ENCODE results near the gene EML2. TPM values are rescaled to one million over a fixed set of nuclear protein-coding genes. Genes with fewer than 3 reads are reported as not detected.
"Not testable (repeated sequence)": the region's sequence is repeated elsewhere in the genome, so short reads cannot be mapped to it uniquely, and the experiment has no call there.

Gene EML2
- total RNA-seq, 1 experiment from 2014 or later, result 5.8 TPM

DNA sequence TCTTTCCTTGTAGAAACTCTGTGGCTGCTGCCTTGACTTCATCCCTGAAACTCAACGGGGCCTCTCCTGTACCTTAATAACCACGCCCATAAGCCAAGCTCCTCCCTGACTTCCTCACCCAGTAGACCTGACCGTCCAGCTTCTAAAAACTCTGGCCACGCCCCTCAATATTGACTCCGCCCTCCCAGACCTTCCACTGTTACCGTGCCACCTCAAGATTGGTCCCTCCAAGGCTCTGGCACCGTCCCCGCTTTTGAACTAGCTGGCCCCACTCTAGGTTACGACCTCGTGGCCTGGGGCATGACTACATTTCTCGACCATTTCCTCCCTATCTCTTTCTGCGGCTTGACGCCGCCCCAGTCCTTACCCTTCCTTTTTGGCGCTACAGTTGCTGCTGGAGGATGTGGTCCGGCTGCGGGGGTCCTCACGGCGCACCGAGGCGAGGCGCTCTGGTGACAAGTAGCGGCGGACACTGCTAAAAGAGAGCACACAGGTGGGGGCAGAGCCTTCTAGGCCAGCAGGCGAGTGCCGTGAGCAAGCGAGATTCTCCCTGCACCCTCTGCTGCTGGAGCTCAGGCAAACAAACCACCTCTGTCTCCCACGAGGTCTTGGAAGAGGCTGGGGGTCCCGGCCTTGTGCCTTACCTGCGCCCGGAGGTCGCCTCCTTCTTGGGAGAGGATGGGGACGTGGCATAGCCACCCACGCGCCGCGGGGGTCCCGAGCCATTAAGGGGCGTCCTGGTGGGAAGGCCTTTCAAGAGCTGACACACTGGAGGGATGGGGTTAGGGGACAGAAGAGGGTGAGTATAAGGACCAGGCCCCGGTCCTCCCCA, 2.3 kb upstream of the EML2 start:
- Histone ChIP-seq H3K9me3 (replicated peaks) (no peaks in the 10 kb centered on the region), H3K4me1 (peaks cover 10% of the 10 kb centered on the region; the same call in 1 of the 2 replicates), H3K27ac (no peak overlapping the region), H3K27me3 (no peaks in the 10 kb centered on the region), H3K4me3 (peak overlapping the region; percentile 48), H3K36me3 (no peaks in the 10 kb centered on the region)
- DNase-seq, result peak; percentile 88 to 93

DNA sequence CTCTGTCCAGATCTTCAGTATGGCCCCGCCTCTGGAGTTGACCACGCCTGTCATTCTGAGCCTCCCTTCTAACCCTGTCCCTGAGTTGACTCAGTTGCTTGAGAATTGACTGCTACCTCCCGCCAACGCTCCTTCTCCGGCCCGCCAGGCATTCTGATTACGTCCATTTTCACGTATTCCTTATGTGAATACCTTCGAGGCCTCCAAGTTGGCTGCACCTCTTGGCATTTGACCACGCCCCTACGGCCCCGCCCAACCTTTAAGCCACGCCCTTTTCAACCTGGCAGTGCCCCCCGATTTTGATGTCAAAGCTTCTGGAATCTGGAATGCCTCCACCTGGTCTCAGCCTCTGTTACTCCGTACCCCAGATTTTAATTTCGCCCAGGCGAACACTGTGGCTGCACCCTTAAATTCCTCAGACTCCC, 1.7 kb upstream of the EML2 start:
- no peaks in the 10 kb centered on the region for H3K9me3 ChIP-seq (replicated peaks)
- DNase-seq, result no peak
- H3K4me3 ChIP-seq, result peak overlapping the region; percentile 48
- H3K4me1 ChIP-seq, result peaks cover 10% of the 10 kb centered on the region; the same call in 1 of the 2 replicates
- no peaks in the 10 kb centered on the region for H3K36me3 ChIP-seq
- no peak overlapping the region for H3K27ac ChIP-seq
- H3K27me3 ChIP-seq, result no peaks in the 10 kb centered on the region

DNA sequence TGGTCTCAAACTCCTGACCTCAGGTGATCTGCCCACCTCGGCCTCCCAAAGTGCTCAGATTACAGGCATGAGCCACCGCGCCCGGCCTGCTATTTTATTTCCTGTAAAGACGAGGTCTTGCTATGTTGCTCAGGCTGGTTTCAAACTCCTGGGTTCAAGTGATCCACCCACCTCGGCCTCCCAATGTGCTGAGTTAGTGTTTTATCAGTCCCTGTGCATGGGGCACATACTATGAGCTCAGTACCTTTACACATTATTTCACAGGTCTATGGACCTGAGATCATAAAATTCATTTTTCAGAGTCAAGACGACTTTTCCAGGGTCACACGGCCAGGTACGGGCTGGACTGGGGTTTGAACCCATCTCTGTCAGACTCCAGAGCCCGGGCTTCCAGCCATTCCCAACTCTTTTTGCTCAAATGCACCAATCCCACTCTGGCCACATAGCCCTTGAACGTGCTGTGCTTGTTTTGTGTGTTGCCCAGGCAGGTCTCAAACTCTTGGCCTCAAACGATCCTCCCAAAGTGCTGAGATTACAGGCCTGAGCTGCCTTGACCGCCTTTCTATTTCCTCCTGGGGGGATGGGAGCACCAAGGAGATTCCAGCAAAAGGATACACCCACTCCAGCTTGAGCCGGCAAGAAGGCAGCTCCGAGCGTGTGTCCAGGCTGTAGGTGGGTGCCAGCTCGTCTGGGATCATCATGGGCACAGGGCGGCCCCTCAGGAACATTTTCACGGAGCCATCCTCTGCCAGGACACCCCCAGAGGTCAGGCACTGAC, 1.1 kb downstream of the EML2 start:
- Histone ChIP-seq H3K27me3 (no peaks in the 10 kb centered on the region), H3K36me3 (no peaks in the 10 kb centered on the region), H3K4me3 (peak overlapping the region; percentile 61), H3K4me1 (peaks cover 4% of the 10 kb centered on the region; the same call in 1 of the 2 replicates), H3K27ac (no peak overlapping the region), H3K9me3 (replicated peaks) (no peaks in the 10 kb centered on the region)
- no peak for DNase-seq

DNA sequence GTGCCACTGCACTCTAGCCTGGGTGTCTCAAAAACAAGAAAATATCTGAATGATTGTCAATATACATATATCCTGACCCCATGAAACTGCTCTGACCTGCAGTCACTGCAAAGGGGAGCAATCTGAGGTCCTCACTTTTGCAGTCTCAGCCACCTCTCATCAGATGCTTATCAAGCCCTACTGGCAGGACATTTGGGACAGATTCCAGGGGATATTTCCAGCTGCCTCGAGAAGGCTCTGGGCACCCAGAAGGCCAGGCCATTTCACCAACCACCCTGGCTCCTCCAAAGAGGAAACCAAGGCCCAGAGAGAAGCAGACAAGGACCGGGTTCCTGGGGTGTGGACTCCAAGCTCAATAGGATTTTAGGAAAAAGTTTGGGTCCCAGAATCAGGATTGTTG, 2.3 kb downstream of the EML2 start:
- H3K27ac ChIP-seq, result no peak overlapping the region

DNA sequence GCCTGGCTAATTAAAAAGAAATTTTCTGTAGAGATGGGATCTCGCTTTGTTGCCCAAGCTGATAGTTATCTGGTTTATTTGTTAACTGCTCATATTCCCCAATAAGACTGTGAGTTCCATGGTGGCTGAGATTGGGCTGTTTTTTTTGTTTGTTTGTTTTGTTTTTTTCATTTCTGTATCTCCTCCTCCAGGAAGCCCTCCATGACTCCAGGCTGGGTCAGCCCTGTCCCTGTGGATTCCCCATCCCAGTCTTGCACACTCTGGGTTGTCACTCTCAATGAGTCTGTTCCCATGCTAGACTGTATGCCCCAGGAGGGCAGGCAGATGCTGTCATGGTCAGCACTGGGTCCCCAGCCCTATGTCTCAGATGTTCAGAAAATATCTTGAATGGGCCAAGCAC, 2.9 kb downstream of the EML2 start:
- Histone ChIP-seq H3K9me3 (replicated peaks) (no peaks in the 10 kb centered on the region), H3K4me3 (no peak overlapping the region), H3K36me3 (no peaks in the 10 kb centered on the region), H3K27ac (no peak overlapping the region), H3K4me1 (peaks cover 2% of the 10 kb centered on the region; the same call in 1 of the 2 replicates), H3K27me3 (no peaks in the 10 kb centered on the region)
- DNase-seq, result no peak

More for the DNA sequence above, 2.3 kb downstream of the EML2 start:
- Histone ChIP-seq H3K4me3 (no peak overlapping the region), H3K27me3 (no peaks in the 10 kb centered on the region), H3K9me3 (replicated peaks) (no peaks in the 10 kb centered on the region), H3K4me1 (peaks cover 2% of the 10 kb centered on the region; the same call in 1 of the 2 replicates), H3K36me3 (no peaks in the 10 kb centered on the region)
- DNase-seq, result no peak

DNA sequence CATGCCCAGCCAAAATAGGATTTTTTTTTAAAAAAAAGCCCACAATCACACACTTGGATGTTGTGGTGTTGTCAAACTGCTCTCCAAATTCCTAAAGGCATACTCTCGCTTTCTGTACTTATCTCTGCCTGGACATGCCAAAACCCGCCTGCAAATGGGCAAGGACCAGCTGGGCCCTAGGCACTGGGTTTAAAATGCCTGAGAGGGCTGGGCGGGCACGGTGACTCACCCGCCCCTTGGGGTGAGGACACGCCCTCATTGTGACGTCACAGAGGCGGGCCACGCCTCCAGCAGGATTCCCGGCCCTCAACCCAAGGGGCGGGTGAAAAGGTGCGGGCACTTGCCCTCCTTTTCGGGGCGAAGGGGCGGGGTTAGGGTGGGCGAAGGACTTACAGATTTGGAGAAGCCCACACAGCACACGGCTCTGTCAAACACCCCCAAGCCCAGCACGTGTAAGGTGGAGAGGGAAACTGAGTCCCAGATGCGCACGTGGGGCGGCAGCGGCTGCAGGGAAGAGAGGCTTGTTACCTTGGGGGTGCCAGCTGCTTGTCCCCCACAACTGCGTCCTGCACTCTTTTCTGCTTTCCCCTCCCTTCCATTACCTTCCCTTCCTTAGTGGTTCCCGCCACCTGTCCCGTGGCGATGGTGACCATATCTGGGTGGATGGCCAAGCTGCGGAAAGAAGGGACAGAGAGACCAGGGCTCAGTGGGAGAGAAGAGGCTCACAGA, 6.6 kb downstream of the EML2 start:
- Histone ChIP-seq H3K27ac (no peak overlapping the region), H3K27me3 (no peaks in the 10 kb centered on the region), H3K9me3 (replicated peaks) (no peaks in the 10 kb centered on the region), H3K36me3 (no peaks in the 10 kb centered on the region), H3K4me3 (no peak overlapping the region), H3K4me1 (peaks cover 8% of the 10 kb centered on the region; the same call in 1 of the 2 replicates)
- DNase-seq, result peak; percentile 88 to 89

DNA sequence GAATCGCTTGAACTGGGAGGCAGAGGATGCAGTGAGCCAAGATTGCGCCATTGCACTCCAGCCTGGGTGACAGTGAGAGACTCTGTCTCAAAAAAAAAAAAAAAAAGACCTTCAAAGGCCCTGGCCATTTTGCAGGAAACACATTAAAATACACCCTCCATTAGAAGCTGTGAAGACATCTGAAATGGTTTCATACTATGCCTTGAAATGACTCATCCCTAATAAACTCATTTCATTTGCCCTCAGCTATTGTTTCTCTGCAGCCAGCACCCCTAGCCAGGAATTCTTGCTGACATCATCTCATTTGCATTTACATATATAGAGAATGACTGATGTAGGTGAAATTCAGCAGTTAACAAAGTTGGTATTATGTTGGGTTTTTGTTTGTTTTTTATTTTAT, 8.7 kb downstream of the EML2 start:
- no peak overlapping the region for H3K4me3 ChIP-seq
- no peaks in the 10 kb centered on the region for H3K9me3 ChIP-seq (replicated peaks)
- no peak overlapping the region for H3K27ac ChIP-seq
- no peak for DNase-seq
- no peaks in the 10 kb centered on the region for H3K36me3 ChIP-seq
- H3K27me3 ChIP-seq, result no peaks in the 10 kb centered on the region
- peaks cover 8% of the 10 kb centered on the region; the same call in 1 of the 2 replicates for H3K4me1 ChIP-seq

DNA sequence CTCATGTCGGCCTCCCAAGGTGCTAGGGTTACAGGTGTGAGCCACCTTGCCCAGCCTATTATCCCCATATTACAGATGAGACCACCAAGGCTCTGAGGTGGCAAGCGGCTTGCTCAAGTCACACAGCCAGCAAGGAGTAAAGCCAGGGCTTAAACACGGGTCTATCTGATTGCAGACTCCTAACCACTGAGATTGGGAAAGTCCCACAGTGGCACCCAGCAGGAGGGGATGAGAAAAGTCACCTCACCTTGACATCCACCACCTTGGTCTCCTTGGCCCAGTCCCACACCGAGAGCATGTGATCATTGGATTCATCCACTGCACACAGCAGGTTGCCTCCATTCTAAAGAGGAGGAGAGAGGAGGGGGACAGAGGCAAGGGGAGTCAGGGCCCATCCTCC, 9.5 kb downstream of the EML2 start:
- DNase-seq, result no peak
- no peaks in the 10 kb centered on the region for H3K27me3 ChIP-seq
- no peaks in the 10 kb centered on the region for H3K36me3 ChIP-seq
- no peak overlapping the region for H3K27ac ChIP-seq
- no peaks in the 10 kb centered on the region for H3K9me3 ChIP-seq (replicated peaks)
- H3K4me3 ChIP-seq, result no peak overlapping the region
- H3K4me1 ChIP-seq, result peaks cover 8% of the 10 kb centered on the region; the same call in 1 of the 2 replicates

DNA sequence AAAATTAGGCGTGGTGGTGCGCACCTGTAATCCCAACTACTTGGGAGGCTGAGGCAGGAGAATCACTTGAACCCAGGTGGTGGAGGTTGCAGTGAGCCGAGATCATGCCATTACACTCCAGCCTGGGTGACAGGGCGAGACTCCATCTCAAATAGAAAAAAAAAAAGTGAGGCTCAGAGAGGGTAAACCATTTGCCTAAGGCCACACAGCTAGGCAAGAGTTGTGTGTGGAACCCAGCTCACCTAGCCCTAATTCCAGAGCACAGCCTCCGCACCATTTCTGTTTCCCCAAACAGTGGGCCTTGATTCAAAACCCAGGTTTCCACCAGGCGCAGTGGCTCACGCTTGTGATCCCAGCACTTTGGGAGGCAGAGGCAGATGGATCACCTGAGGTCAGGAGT, 11.0 kb downstream of the EML2 start:
- H3K27me3 ChIP-seq; H3K36me3 ChIP-seq; H3K4me1 ChIP-seq; H3K27ac ChIP-seq; H3K9me3 ChIP-seq (replicated peaks); H3K4me3 ChIP-seq; DNase-seq: not testable (repeated sequence)

DNA sequence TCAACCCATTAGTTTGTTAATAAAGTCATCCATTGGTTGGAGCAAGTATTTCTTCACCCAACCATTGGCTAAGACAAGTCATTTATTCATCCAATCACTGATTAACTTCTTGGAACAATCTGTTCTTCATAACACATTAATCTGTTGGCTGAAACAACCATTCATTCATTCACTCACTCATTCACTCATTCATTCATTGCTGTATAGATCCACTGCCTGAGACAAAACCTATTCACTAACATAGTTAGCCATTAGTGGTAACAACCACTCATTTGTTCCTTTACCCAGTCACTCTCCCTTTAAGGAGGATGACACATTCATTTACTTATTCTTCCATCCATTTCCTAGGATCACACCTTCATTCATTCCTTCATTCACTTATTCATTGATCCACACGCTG, 15.2 kb downstream of the EML2 start:
- Histone ChIP-seq H3K27me3 (no peaks in the 10 kb centered on the region), H3K36me3 (no peaks in the 10 kb centered on the region), H3K27ac (no peak overlapping the region), H3K4me1 (no peaks in the 10 kb centered on the region), H3K4me3 (no peak overlapping the region), H3K9me3 (replicated peaks) (no peaks in the 10 kb centered on the region)
- no peak for DNase-seq

DNA sequence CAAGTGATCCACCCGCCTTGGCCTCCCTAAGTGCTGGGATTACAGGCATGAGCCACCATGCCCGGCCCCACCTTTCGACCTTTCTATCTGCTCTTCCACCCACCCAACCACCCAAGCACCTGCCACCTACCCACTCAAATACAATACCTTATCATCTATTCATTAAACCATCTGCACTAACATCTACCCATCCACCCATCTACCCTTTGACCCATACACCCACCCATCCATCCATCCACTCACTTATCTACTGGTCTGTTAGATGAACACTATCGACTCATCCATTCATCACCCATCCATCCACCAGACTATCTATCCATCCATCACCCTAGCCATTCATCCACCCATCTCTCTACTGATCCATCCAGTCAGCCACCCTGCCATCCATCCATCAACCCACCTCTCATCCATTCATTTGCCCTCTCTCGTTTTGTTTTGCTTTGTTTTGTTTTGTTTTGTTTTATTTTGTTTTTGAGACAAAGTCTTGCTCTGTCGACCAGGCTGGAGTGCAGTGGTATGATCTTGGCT, 17.2 kb downstream of the EML2 start:
- no peaks in the 10 kb centered on the region for H3K27me3 ChIP-seq
- H3K36me3 ChIP-seq, result no peaks in the 10 kb centered on the region
- H3K9me3 ChIP-seq (replicated peaks), result no peaks in the 10 kb centered on the region
- no peak overlapping the region for H3K4me3 ChIP-seq
- no peak overlapping the region for H3K27ac ChIP-seq
- DNase-seq, result no peak
- no peaks in the 10 kb centered on the region for H3K4me1 ChIP-seq

DNA sequence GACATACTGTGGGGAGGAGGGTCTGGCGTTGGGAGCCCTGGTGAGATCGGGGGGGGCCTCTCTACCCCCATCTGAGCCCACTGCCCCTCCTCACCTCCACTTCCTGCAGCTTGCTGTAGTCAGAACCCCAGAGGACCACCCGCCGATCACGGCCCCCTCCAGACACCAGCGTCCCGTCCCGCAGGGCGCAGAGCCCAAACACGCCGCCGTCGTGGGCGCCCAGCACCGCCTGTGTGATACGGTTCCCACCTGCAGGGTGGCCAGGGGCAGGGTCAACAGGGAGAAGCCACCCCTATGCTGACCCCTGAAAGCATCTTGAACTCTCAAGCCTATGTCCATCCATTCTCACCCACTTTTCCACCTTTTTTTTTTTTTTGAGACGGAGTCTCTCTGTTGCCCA, 17.8 kb downstream of the EML2 start:
- no peaks in the 10 kb centered on the region for H3K36me3 ChIP-seq

DNA sequence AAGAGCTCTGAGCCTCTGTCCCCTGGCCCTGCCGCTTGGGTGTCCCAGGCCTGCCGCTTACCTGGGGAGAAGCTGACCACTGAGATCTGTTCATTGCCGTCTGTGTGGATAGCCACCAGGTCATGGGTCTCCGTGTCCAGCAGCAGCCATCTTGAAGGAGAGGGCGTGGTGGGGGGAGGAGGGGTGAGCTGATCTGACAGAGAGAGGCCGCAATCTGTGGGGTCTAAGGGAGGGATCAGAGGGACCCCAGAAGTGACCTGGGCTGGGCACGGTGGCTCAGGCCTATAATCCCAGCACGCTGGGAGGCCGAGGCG, 22.5 kb downstream of the EML2 start:
- Histone ChIP-seq H3K4me1 (0 out of 2 replicates have a peak, but pooled peaks cover 3% of the 10 kb centered on the region), H3K36me3 (no peaks in the 10 kb centered on the region), H3K9me3 (replicated peaks) (no peaks in the 10 kb centered on the region), H3K27me3 (no peaks in the 10 kb centered on the region), H3K27ac (no peak overlapping the region), H3K4me3 (no peak overlapping the region)
- no peak for DNase-seq

More for the DNA sequence above, 17.8 kb downstream of the EML2 start:
- no peaks in the 10 kb centered on the region for H3K9me3 ChIP-seq (replicated peaks)
- no peaks in the 10 kb centered on the region for H3K27me3 ChIP-seq
- no peak overlapping the region for H3K27ac ChIP-seq
- H3K4me3 ChIP-seq, result no peak overlapping the region
- H3K4me1 ChIP-seq, result no peaks in the 10 kb centered on the region
- DNase-seq, result no peak

DNA sequence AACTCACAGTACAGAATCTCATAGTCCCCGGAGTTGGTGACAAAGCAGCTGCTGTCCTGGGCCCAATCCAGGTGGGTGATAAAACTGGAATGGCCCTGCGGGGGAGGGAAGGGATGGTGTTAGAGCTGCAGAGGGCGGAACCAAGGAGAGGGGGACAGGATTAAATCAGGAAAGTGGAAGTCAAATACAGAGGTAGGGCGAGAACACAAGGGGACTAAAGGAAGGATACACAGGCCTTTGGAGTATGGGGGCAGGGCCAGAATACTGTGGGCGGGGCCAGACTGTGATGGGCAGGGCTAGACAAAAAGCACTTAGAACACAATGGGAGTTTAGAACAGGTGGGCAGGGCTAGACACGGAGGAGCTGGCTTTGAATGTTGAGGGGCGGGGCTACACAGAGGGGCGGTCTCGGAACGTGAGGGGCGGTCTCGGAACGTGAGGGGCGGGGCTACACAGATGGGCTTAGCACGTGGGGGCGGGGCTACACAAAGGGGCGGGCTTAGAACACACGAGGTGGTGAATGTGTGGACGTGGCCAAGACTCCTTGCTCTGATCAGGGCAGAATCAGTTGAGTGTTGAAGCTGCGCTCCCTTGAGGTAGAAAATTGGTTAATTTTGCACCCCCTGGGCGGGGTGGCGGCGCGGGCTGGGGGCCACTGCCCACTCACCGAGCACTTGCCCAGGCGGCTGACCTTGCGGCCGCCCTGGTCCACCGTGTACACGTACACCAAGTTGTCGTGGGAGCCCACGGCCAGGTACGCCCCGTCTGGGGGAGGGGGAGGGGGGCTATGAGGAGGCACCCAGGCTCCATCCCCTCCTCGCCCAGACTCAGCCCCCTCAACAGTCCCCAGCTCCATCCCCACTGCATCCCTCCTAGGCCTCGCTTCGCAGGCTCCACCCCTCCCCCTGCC, 23.1 kb downstream of the EML2 start:
- Histone ChIP-seq H3K27me3 (no peaks in the 10 kb centered on the region), H3K9me3 (replicated peaks) (no peaks in the 10 kb centered on the region), H3K36me3 (no peaks in the 10 kb centered on the region), H3K4me1 (0 out of 2 replicates have a peak, but pooled peaks cover 3% of the 10 kb centered on the region), H3K27ac (no peak overlapping the region), H3K4me3 (no peak overlapping the region)
- peak; percentile 89 to 91 for DNase-seq
